Tibial nerve (tissue), 4 donors: ENCODE data around the gene IFI44.

Source experiments
- EP300 ChIP-seq, 2 donors: sonication (generic); formaldehyde crosslinking; IDR thresholded peaks; one replicate each; pipeline ENCODE4 v1.6.1; 2017; ENCODE audit warnings: antibody characterized with exemption in 2 of 2, mild to moderate bottlenecking in 1 of 2
- TF ChIP-seq, protein P1 (sequence below), 5 experiments: fragments of 200-600 bp in 3 of 5; fragments of 450-650 bp in 2 of 5; sonication (generic) in 3 of 5; IDR thresholded peaks; one replicate each; pipeline ENCODE4 v1.5.1; 2016 to 2019; ENCODE audit warnings: antibody characterized with exemption in 5 of 5, mild to moderate bottlenecking in 3 of 5, moderate library complexity in 2 of 5

DNA sequence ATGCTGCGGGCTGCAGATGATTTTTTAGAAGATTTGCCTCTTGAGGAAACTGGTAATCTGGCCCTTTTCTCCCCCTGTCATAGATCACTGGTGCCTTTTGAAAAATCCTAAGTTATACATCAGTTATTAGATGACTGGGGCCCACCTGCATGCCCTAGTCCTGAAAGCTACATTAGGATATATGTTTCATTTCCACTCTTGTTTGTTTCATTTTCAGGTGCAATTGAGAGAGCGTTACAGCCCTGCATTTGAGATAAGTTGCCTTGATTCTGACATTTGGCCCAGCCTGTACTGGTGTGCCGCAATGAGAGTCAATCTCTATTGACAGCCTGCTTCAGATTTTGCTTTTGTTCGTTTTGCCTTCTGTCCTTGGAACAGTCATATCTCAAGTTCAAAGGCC lies 8.1 kb upstream of the IFI44 start:
- TF ChIP-seq, protein P1, sequence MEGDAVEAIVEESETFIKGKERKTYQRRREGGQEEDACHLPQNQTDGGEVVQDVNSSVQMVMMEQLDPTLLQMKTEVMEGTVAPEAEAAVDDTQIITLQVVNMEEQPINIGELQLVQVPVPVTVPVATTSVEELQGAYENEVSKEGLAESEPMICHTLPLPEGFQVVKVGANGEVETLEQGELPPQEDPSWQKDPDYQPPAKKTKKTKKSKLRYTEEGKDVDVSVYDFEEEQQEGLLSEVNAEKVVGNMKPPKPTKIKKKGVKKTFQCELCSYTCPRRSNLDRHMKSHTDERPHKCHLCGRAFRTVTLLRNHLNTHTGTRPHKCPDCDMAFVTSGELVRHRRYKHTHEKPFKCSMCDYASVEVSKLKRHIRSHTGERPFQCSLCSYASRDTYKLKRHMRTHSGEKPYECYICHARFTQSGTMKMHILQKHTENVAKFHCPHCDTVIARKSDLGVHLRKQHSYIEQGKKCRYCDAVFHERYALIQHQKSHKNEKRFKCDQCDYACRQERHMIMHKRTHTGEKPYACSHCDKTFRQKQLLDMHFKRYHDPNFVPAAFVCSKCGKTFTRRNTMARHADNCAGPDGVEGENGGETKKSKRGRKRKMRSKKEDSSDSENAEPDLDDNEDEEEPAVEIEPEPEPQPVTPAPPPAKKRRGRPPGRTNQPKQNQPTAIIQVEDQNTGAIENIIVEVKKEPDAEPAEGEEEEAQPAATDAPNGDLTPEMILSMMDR (IDR thresholded peaks at IDR 0.05): no peak
- no peak for TF ChIP-seq EP300 (IDR thresholded peaks at IDR 0.05)
